ENCODE measurements around the gene NCAM1.

NCAM1 gene

GRCh38 chr11:112997857-112998466 is 36.7 kb downstream of the NCAM1 start:
- DNase-seq (ENCODE audit: low read depth) = no peak
- TF ChIP-seq, protein P1, sequence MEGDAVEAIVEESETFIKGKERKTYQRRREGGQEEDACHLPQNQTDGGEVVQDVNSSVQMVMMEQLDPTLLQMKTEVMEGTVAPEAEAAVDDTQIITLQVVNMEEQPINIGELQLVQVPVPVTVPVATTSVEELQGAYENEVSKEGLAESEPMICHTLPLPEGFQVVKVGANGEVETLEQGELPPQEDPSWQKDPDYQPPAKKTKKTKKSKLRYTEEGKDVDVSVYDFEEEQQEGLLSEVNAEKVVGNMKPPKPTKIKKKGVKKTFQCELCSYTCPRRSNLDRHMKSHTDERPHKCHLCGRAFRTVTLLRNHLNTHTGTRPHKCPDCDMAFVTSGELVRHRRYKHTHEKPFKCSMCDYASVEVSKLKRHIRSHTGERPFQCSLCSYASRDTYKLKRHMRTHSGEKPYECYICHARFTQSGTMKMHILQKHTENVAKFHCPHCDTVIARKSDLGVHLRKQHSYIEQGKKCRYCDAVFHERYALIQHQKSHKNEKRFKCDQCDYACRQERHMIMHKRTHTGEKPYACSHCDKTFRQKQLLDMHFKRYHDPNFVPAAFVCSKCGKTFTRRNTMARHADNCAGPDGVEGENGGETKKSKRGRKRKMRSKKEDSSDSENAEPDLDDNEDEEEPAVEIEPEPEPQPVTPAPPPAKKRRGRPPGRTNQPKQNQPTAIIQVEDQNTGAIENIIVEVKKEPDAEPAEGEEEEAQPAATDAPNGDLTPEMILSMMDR (IDR thresholded peaks at IDR 0.05; ENCODE audit: insufficient read depth, low read depth, low read length, missing control alignments) = no peak
- no peak overlapping the region for H3K4me3 ChIP-seq (ENCODE audit: low read length)

DNA sequence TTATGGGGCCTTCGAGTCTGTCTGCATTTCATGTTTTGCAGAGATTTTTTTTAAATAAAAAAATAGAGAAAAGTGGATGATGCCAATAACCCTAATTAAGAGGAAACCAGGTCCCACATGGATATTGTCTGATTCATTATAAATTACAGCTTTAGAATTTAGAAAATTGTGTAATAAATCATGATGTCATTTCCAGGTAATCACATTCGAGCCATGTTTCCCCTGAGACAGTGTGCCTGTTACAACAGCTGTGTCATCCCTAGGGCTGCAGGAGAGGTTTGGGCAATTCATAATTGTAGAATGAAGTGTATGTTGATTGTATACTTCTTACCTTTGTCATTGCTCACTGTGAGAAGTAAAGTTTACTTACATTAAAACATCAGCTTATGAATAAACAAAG is 38.3 kb downstream of the NCAM1 start:
- no peak overlapping the region for H3K4me3 ChIP-seq (ENCODE audit: low read length)
- peak; percentile 67 for DNase-seq (ENCODE audit: low read depth)
- TF ChIP-seq, protein P1 (IDR thresholded peaks at IDR 0.05; ENCODE audit: insufficient read depth, low read depth, low read length, missing control alignments) = no peak

GRCh38 chr11:113001709-113002108 is 40.5 kb downstream of the NCAM1 start:
- TF ChIP-seq, protein P1 (IDR thresholded peaks at IDR 0.05; ENCODE audit: insufficient read depth, low read depth, low read length, missing control alignments) = no peak
- no peak overlapping the region for H3K4me3 ChIP-seq (ENCODE audit: low read length)
- no peak for DNase-seq (ENCODE audit: low read depth)

DNA sequence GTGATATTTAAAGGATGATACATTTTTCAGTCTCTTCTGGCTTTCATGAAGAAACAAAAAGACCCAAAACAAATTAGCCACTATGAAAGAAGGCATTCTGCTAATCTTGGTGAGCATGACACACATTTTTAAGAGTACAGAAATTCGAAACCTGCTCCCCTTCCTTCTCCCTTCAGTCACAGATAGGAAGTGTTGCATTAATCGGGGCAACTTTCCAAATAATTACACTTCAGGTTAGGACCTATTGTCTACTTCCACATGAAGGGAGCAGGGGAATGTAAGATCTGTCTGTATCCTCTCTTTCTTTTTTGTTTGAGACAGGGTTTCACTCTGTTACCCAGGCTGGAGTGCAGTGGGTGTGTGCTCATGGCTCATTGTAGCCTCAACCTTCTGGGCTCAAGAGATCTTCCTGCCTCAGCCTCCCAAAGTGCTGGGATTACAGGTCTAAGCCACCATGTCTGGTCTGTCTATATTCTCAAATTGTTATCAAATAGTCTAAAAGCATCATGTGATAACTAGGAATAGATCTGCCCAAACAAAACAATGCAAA is 45.8 kb downstream of the NCAM1 start:
- TF ChIP-seq, protein P1 (IDR thresholded peaks at IDR 0.05; ENCODE audit: insufficient read depth, low read depth, low read length, missing control alignments) = no peak
- H3K4me3 ChIP-seq (ENCODE audit: low read length) = no peak overlapping the region

GRCh38 chr11:113014262-113015097 is 53.3 kb downstream of the NCAM1 start:
- no peak for DNase-seq (ENCODE audit: low read depth)

More for the DNA sequence above, 45.8 kb downstream of the NCAM1 start:
- DNase-seq (ENCODE audit: low read depth) = no peak

DNA sequence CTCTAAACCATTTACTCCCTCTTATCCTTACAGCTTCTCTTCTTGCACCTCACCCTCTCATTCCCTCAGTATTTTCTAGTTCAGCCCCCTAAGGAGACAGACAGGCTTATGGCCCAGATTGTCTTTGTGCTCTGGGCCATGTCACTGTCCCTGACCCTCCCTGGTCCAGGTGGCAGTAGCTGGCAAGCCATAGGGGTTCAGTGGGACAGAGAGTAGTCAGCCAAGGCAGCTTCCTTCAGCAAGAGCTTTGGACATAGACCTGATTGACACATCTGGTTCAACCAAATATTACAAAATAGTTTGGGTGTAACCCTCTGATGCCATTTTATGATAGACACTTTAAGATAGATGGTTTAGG is 53.9 kb downstream of the NCAM1 start:
- H3K4me3 ChIP-seq (ENCODE audit: low read length) = no peak overlapping the region
- no peak for DNase-seq (ENCODE audit: low read depth)
- TF ChIP-seq, protein P1 (IDR thresholded peaks at IDR 0.05; ENCODE audit: insufficient read depth, low read depth, low read length, missing control alignments) = no peak

More at GRCh38 chr11:113014262-113015097, 53.3 kb downstream of the NCAM1 start:
- TF ChIP-seq, protein P1 (IDR thresholded peaks at IDR 0.05; ENCODE audit: insufficient read depth, low read depth, low read length, missing control alignments) = no peak
- no peak overlapping the region for H3K4me3 ChIP-seq (ENCODE audit: low read length)
